22Rv1 (cell line): ENCODE results near the gene MARCHF10.

Experiments used
- H3K27ac ChIP-seq: fragments of 450-650 bp; 2 replicates; pipeline ENCODE4 v1.5.1; 2017
- CTCF ChIP-seq: fragments of 450-650 bp; IDR thresholded peaks from 2 replicates; pipeline ENCODE4 v1.5.1; 2017; ENCODE audit warnings: mild to moderate bottlenecking
- ZFX ChIP-seq: fragments of 450-650 bp; IDR thresholded peaks from 2 replicates; pipeline ENCODE4 v1.6.1; 2017; ENCODE audit warnings: antibody characterized with exemption, borderline replicate concordance

Gene MARCHF10

GRCh38 chr17:62745806-62746205, 62.3 kb downstream of the MARCHF10 start:
- TF ChIP-seq ZFX (no peak), CTCF (no peak)
- no peak overlapping the region for H3K27ac ChIP-seq

GRCh38 chr17:62744259-62744658, 63.9 kb downstream of the MARCHF10 start:
- no peak for TF ChIP-seq ZFX
- no peak for TF ChIP-seq CTCF
- H3K27ac ChIP-seq: no peak overlapping the region

- TF ChIP-seq CTCF (no peak), ZFX (no peak)
- H3K27ac ChIP-seq: no peak overlapping the region
These were observed 66.8 kb downstream of the MARCHF10 start for GRCh38 chr17:62741290-62741689.

- no peak overlapping the region for H3K27ac ChIP-seq
- TF ChIP-seq ZFX (no peak), CTCF (no peak)
These were observed 68.3 kb downstream of the MARCHF10 start for GRCh38 chr17:62739645-62740388.

- TF ChIP-seq CTCF: no peak
- no peak for TF ChIP-seq ZFX
- no peak overlapping the region for H3K27ac ChIP-seq
These were observed 69.8 kb downstream of the MARCHF10 start for GRCh38 chr17:62738281-62738680.

GRCh38 chr17:62737513-62737912, 70.6 kb downstream of the MARCHF10 start:
- no peak for TF ChIP-seq ZFX
- TF ChIP-seq CTCF: no peak
- no peak overlapping the region for H3K27ac ChIP-seq

- TF ChIP-seq CTCF (no peak), ZFX (no peak)
- H3K27ac ChIP-seq: no peak overlapping the region
These were observed 73.0 kb downstream of the MARCHF10 start for GRCh38 chr17:62735044-62735651.
